ENCODE measurements around the gene PLXNA2.

DNA sequence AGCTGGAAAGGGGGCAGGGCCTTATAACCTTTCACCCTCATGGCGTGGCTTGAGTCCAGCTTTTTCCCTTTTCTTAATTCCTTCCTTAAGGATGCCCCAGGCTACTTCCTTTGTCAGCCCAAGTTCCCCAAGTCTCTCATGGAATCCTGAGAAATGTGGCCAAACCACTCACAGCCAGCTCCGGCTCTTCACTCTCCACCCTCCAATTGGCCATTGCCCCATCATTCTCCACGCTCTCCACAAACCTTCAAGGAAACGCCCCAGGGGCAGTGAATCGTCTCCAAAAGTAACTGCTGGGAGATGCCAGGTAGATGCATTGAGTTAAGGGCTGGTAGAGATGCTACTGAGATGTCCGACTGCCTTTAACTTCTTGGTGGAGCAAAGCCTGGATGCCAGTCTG lies 219.8 kb downstream of the PLXNA2 start:
- TF ChIP-seq, protein P1, sequence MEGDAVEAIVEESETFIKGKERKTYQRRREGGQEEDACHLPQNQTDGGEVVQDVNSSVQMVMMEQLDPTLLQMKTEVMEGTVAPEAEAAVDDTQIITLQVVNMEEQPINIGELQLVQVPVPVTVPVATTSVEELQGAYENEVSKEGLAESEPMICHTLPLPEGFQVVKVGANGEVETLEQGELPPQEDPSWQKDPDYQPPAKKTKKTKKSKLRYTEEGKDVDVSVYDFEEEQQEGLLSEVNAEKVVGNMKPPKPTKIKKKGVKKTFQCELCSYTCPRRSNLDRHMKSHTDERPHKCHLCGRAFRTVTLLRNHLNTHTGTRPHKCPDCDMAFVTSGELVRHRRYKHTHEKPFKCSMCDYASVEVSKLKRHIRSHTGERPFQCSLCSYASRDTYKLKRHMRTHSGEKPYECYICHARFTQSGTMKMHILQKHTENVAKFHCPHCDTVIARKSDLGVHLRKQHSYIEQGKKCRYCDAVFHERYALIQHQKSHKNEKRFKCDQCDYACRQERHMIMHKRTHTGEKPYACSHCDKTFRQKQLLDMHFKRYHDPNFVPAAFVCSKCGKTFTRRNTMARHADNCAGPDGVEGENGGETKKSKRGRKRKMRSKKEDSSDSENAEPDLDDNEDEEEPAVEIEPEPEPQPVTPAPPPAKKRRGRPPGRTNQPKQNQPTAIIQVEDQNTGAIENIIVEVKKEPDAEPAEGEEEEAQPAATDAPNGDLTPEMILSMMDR (conservative IDR thresholded peaks at IDR 0.05; ENCODE audit: low read depth, low read length): no peak
- TF ChIP-seq EZH2 (IDR thresholded peaks at IDR 0.05; ENCODE audit: borderline replicate concordance, low read depth, low read length, poor library complexity, severe bottlenecking): no peak
